22Rv1 (cell line): ENCODE data around the gene ST6GALNAC2.

Source experiments
- H3K27ac ChIP-seq: fragments of 450-650 bp; 2 replicates; pipeline ENCODE4 v1.5.1; 2017
- CTCF ChIP-seq: fragments of 450-650 bp; IDR thresholded peaks from 2 replicates; pipeline ENCODE4 v1.5.1; 2017; ENCODE audit warnings: mild to moderate bottlenecking
- ZFX ChIP-seq: fragments of 450-650 bp; IDR thresholded peaks from 2 replicates; pipeline ENCODE4 v1.6.1; 2017; ENCODE audit warnings: antibody characterized with exemption, borderline replicate concordance

The ST6GALNAC2 gene

GRCh38 chr17:76548378-76549214 is 37.1 kb downstream of the ST6GALNAC2 start:
- H3K27ac ChIP-seq, result no peak overlapping the region

GRCh38 chr17:76547642-76548202 is 37.9 kb downstream of the ST6GALNAC2 start:
- TF ChIP-seq ZFX (no peak), CTCF (peak; percentile 28)
- no peak overlapping the region for H3K27ac ChIP-seq

More at GRCh38 chr17:76548378-76549214, 37.1 kb downstream of the ST6GALNAC2 start:
- no peak for TF ChIP-seq CTCF
- no peak for TF ChIP-seq ZFX

- TF ChIP-seq CTCF (peak; percentile 74), ZFX (no peak)
- no peak overlapping the region for H3K27ac ChIP-seq
Observed at GRCh38 chr17:76547183-76547641, 38.4 kb downstream of the ST6GALNAC2 start.

- TF ChIP-seq ZFX (no peak), CTCF (no peak)
- H3K27ac ChIP-seq, result no peak overlapping the region
Observed at GRCh38 chr17:76546556-76547182, 39.0 kb downstream of the ST6GALNAC2 start.

- no peak for TF ChIP-seq CTCF
- no peak for TF ChIP-seq ZFX
- no peak overlapping the region for H3K27ac ChIP-seq
Observed at GRCh38 chr17:76545918-76546555, 39.6 kb downstream of the ST6GALNAC2 start.

GRCh38 chr17:76544546-76545365 is 40.9 kb downstream of the ST6GALNAC2 start:
- no peak overlapping the region for H3K27ac ChIP-seq
- no peak for TF ChIP-seq CTCF
- TF ChIP-seq ZFX, result no peak
